Measurements from ENCODE around the gene REL. TPM values are rescaled to one million over a fixed set of nuclear protein-coding genes. Genes with fewer than 3 reads are reported as not detected.

REL gene
- polyA plus RNA-seq, 1 experiment, result 3.3 TPM

- Histone ChIP-seq H3K9me3 (ENCODE audit: control insufficient read depth, insufficient read depth, low read length) (no peaks in the 10 kb centered on the region), H3K27ac (ENCODE audit: low read depth, low read length) (no peak overlapping the region), H3K4me3 (ENCODE audit: low read depth, low read length) (no peak overlapping the region), H3K27me3 (ENCODE audit: control insufficient read depth, insufficient read depth, low read length) (no peaks in the 10 kb centered on the region)
- POLR2A ChIA-PET, result no interaction called here
- DNase-seq (ENCODE audit: low read depth, low spot score), result no peak
- TF ChIP-seq CTCF (IDR thresholded peaks at IDR 0.05; ENCODE audit: low read depth, low read length), result no peak
- CTCF ChIA-PET, result interaction anchor here (0.7 kb wide), 1 partner anchor 37 kb away, joined by 3 read pairs; no protein-coding TSS in a partner anchor
These were observed 79.3 kb downstream of the REL start for GRCh38 chr2:60960706-60961105.

GRCh38 chr2:60961457-60961856 lies 80.1 kb downstream of the REL start:
- H3K4me3 ChIP-seq (ENCODE audit: low read depth, low read length), result no peak overlapping the region
- no peak for TF ChIP-seq CTCF (IDR thresholded peaks at IDR 0.05; ENCODE audit: low read depth, low read length)
- H3K27me3 ChIP-seq (ENCODE audit: control insufficient read depth, insufficient read depth, low read length), result no peaks in the 10 kb centered on the region
- no peaks in the 10 kb centered on the region for H3K9me3 ChIP-seq (ENCODE audit: control insufficient read depth, insufficient read depth, low read length)
- no peak overlapping the region for H3K27ac ChIP-seq (ENCODE audit: low read depth, low read length)
- ChIA-PET CTCF (interaction anchor here (0.7 kb wide), 1 partner anchor 37 kb away, joined by 3 read pairs; no protein-coding TSS in a partner anchor), POLR2A (no interaction called here)
- peak; percentile 10 for DNase-seq (ENCODE audit: low read depth, low spot score)

DNA sequence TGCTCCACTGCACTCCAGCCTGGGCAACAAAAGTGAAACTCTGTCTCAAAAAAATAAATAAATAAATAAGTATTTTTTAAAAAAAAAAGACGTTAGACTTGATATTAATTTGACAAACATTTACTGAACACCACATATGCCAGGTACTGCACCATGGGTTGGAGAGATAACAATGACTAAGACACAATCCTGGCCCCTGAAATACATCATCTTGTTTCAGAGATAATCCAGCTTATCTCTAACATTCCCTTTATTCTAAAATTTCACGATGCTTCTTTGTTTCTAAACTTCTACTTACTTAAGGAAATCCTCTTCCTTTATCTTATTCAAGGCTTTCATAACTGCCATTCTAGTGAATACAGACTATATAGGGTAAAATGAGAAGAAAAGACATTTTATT lies 81.2 kb downstream of the REL start:
- Histone ChIP-seq H3K4me3 (ENCODE audit: low read depth, low read length) (no peak overlapping the region), H3K27me3 (ENCODE audit: control insufficient read depth, insufficient read depth, low read length) (no peaks in the 10 kb centered on the region), H3K9me3 (ENCODE audit: control insufficient read depth, insufficient read depth, low read length) (no peaks in the 10 kb centered on the region), H3K27ac (ENCODE audit: low read depth, low read length) (no peak overlapping the region)
- POLR2A ChIA-PET, result no interaction called here
- DNase-seq (ENCODE audit: low read depth, low spot score), result no peak
- TF ChIP-seq CTCF (IDR thresholded peaks at IDR 0.05; ENCODE audit: low read depth, low read length), result no peak
- CTCF ChIA-PET, result no interaction called here

- H3K9me3 ChIP-seq (ENCODE audit: control insufficient read depth, insufficient read depth, low read length), result no peaks in the 10 kb centered on the region
- H3K27ac ChIP-seq (ENCODE audit: low read depth, low read length), result no peak overlapping the region
- ChIA-PET POLR2A (no interaction called here), CTCF (no interaction called here)
- H3K4me3 ChIP-seq (ENCODE audit: low read depth, low read length), result no peak overlapping the region
- TF ChIP-seq CTCF (IDR thresholded peaks at IDR 0.05; ENCODE audit: low read depth, low read length), result no peak
- DNase-seq (ENCODE audit: low read depth, low spot score), result no peak
- no peaks in the 10 kb centered on the region for H3K27me3 ChIP-seq (ENCODE audit: control insufficient read depth, insufficient read depth, low read length)
These were observed 81.8 kb downstream of the REL start for GRCh38 chr2:60963190-60963589.

GRCh38 chr2:60964651-60965498 lies 83.5 kb downstream of the REL start:
- H3K27me3 ChIP-seq (ENCODE audit: control insufficient read depth, insufficient read depth, low read length), result no peaks in the 10 kb centered on the region
- no peak for DNase-seq (ENCODE audit: low read depth, low spot score)
- POLR2A ChIA-PET, result no interaction called here
- CTCF ChIA-PET, result interaction anchor here (0.8 to 1.9 kb wide), 3 partner anchors 35 to 83 kb away, joined by 3 to 8 read pairs (median 3); no protein-coding TSS in a partner anchor
- H3K9me3 ChIP-seq (ENCODE audit: control insufficient read depth, insufficient read depth, low read length), result no peaks in the 10 kb centered on the region
- no peak overlapping the region for H3K27ac ChIP-seq (ENCODE audit: low read depth, low read length)
- TF ChIP-seq CTCF (IDR thresholded peaks at IDR 0.05; ENCODE audit: low read depth, low read length), result no peak
- no peak overlapping the region for H3K4me3 ChIP-seq (ENCODE audit: low read depth, low read length)
